Measurements from ENCODE around the gene TGM3.

DNA sequence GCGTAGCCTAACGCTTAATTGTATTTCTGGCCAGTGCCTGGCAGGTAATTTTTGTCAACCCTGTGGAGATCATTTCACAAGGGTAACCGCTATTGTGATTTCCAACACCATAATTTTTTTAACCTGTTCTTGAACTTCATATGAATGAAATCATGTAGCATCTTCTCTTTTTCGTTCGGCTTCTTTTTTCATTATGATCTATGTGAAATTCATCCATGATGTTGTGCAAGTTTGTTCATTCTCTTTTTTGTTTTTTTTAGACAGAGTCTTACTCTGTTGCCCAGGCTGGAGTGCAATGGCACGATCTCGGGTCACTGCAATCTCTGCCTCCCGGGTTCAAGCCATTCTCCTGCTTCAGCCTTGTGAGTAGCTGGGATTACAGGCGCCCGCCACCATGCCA is 42.5 kb upstream of the TGM3 start:
- TF ChIP-seq EZH2 (IDR thresholded peaks at IDR 0.05) (no peak), FOXP2 (optimal IDR thresholded peaks at IDR 0.05; ENCODE audit: control extremely low read depth, extremely low read length, insufficient read depth) (no peak)
